SK-N-SH treated with all-trans-retinoic acid at 6 μM for 48 hours (cell line): ENCODE measurements around the gene ARID1B.

Experiments used
- ATAC-seq: fragments of 200-7000 bp; cut with Tn5 transposase; 3 replicates; pipeline ENCODE4 v1.9.1; 2020; ENCODE audit warnings: mild to moderate bottlenecking, moderate library complexity
- ARNTL ChIP-seq: fragments of 450-650 bp; formaldehyde crosslinking; IDR thresholded peaks from 2 replicates; pipeline ENCODE4 v1.5.0; 2020; ENCODE audit warnings: low read depth, mild to moderate bottlenecking, moderate library complexity, borderline replicate concordance
- BACH2 ChIP-seq: fragments of 250-450 bp; sonication (Bioruptor Pico); IDR thresholded peaks from 2 replicates; pipeline ENCODE4 v1.9.0; 2021; ENCODE audit warnings: mild to moderate bottlenecking, borderline replicate concordance
- CSDC2 ChIP-seq: fragments of 250-450 bp; sonication (Bioruptor Pico); IDR thresholded peaks from 2 replicates; pipeline ENCODE4 v1.5.0; 2020; ENCODE audit warnings: mild to moderate bottlenecking, moderate library complexity
- ESRRG ChIP-seq: fragments of 250-450 bp; sonication (Bioruptor Pico); IDR thresholded peaks from 2 replicates; pipeline ENCODE4 v1.6.1; 2021; ENCODE audit warnings: mild to moderate bottlenecking
- GLIS3 ChIP-seq: fragments of 250-450 bp; sonication (Bioruptor Pico); IDR thresholded peaks from 2 replicates; pipeline ENCODE4 v1.5.0; 2020; ENCODE audit warnings: mild to moderate bottlenecking, moderate library complexity
- ISL1 ChIP-seq: fragments of 250-450 bp; sonication (Bioruptor Pico); IDR thresholded peaks from 2 replicates; pipeline ENCODE4 v2.1.2; 2022; ENCODE audit warnings: mild to moderate bottlenecking, moderate library complexity
- OSR1 ChIP-seq: fragments of 250-450 bp; sonication (Bioruptor Pico); IDR thresholded peaks from 2 replicates; pipeline ENCODE4 v1.8.0; 2022; ENCODE audit warnings: moderate library complexity, mild to moderate bottlenecking, inconsistent platforms
- PPARA ChIP-seq: fragments of 250-450 bp; sonication (Bioruptor Pico); IDR thresholded peaks from 2 replicates; pipeline ENCODE4 v1.5.0; 2020; ENCODE audit warnings: mild to moderate bottlenecking, borderline replicate concordance
- RARB ChIP-seq: fragments of 250-450 bp; sonication (Bioruptor Pico); IDR thresholded peaks from 2 replicates; pipeline ENCODE4 v1.8.0; 2021; ENCODE audit warnings: mild to moderate bottlenecking, moderate library complexity
- SNAI2 ChIP-seq: fragments of 250-450 bp; sonication (Bioruptor Pico); IDR thresholded peaks from 2 replicates; pipeline ENCODE4 v1.5.0; 2020; ENCODE audit warnings: mild to moderate bottlenecking, moderate library complexity
- TCF4 ChIP-seq: fragments of 250-450 bp; sonication (Bioruptor Pico); IDR thresholded peaks from 2 replicates; pipeline ENCODE4 v1.8.0; 2021; ENCODE audit warnings: mild to moderate bottlenecking, moderate library complexity, borderline replicate concordance
- TOX ChIP-seq: fragments of 250-450 bp; sonication (Bioruptor Pico); IDR thresholded peaks from 2 replicates; pipeline ENCODE4 v1.8.0; 2021; ENCODE audit warnings: mild to moderate bottlenecking, moderate library complexity, borderline replicate concordance
- ZFP3 ChIP-seq: fragments of 250-450 bp; sonication (Bioruptor Pico); IDR thresholded peaks from 2 replicates; pipeline ENCODE4 v1.5.0; 2020; ENCODE audit warnings: mild to moderate bottlenecking, moderate library complexity
- ZFP30 ChIP-seq: fragments of 450-650 bp; formaldehyde crosslinking; IDR thresholded peaks from 2 replicates; pipeline ENCODE4 v1.5.0; 2022; ENCODE audit warnings: mild to moderate bottlenecking, moderate library complexity
- ZNF565 ChIP-seq: fragments of 450-650 bp; formaldehyde crosslinking; conservative IDR thresholded peaks from 2 replicates; pipeline ENCODE4 v1.5.0; 2020; ENCODE audit warnings: low read depth, mild to moderate bottlenecking, moderate library complexity
- ZNF70 ChIP-seq: fragments of 450-650 bp; formaldehyde crosslinking; IDR thresholded peaks from 2 replicates; pipeline ENCODE4 v1.5.0; 2020; ENCODE audit warnings: mild to moderate bottlenecking, moderate library complexity
- ZNF8 ChIP-seq: fragments of 450-650 bp; formaldehyde crosslinking; IDR thresholded peaks from 2 replicates; pipeline ENCODE4 v1.5.0; 2020; ENCODE audit warnings: mild to moderate bottlenecking, moderate library complexity
- TF ChIP-seq, protein P1 (sequence below): fragments of 250-450 bp; sonication (Bioruptor Pico); IDR thresholded peaks from 2 replicates; pipeline ENCODE4 v1.5.0; 2020; ENCODE audit warnings: mild to moderate bottlenecking, moderate library complexity
- TF ChIP-seq, protein P2 (sequence below): fragments of 250-450 bp; sonication (Bioruptor Pico); IDR thresholded peaks from 2 replicates; pipeline ENCODE4 v1.5.1; 2021; ENCODE audit warnings: mild to moderate bottlenecking, moderate library complexity
- TF ChIP-seq, protein P3 (sequence below): fragments of 250-450 bp; sonication (Bioruptor Pico); IDR thresholded peaks from 2 replicates; pipeline ENCODE4 v1.8.0; 2020; ENCODE audit warnings: mild to moderate bottlenecking, moderate library complexity, borderline replicate concordance
- TF ChIP-seq, protein P4 (sequence below): fragments of 250-450 bp; sonication (Bioruptor Pico); IDR thresholded peaks from 2 replicates; pipeline ENCODE4 v1.5.1; 2020; ENCODE audit warnings: low read depth, mild to moderate bottlenecking, moderate library complexity
- TF ChIP-seq, protein P5 (sequence below): fragments of 250-450 bp; sonication (Bioruptor Pico); IDR thresholded peaks from 2 replicates; pipeline ENCODE4 v1.8.0; 2021; ENCODE audit warnings: low read depth, mild to moderate bottlenecking, moderate library complexity, borderline replicate concordance

The ARID1B gene

DNA sequence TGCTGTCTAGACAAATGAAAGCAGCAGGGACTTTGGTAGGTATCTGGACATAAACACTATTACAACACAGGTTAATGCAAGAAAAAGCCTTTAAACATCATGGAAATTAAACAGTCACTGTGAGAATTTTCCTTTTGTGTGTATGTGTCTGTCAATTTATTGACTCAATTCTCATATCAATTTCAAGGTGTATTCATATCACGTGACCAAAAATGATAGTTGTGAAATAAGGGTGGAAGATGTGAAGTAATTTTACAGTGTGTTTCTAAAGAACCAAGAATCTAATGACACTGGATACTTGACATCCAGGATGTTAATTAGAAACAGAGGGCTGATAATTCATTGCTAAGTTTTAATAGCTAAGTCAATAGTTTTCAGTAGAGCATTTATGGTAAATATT lies 302.1 kb downstream of the ARID1B start:
- TF ChIP-seq, protein P1, sequence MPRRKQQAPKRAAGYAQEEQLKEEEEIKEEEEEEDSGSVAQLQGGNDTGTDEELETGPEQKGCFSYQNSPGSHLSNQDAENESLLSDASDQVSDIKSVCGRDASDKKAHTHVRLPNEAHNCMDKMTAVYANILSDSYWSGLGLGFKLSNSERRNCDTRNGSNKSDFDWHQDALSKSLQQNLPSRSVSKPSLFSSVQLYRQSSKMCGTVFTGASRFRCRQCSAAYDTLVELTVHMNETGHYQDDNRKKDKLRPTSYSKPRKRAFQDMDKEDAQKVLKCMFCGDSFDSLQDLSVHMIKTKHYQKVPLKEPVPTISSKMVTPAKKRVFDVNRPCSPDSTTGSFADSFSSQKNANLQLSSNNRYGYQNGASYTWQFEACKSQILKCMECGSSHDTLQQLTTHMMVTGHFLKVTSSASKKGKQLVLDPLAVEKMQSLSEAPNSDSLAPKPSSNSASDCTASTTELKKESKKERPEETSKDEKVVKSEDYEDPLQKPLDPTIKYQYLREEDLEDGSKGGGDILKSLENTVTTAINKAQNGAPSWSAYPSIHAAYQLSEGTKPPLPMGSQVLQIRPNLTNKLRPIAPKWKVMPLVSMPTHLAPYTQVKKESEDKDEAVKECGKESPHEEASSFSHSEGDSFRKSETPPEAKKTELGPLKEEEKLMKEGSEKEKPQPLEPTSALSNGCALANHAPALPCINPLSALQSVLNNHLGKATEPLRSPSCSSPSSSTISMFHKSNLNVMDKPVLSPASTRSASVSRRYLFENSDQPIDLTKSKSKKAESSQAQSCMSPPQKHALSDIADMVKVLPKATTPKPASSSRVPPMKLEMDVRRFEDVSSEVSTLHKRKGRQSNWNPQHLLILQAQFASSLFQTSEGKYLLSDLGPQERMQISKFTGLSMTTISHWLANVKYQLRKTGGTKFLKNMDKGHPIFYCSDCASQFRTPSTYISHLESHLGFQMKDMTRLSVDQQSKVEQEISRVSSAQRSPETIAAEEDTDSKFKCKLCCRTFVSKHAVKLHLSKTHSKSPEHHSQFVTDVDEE = no peak
- TF ChIP-seq PPARA (CRISPR knock-in tag) (no peak), ISL1 (CRISPR knock-in tag) (no peak), OSR1 (CRISPR knock-in tag) (no peak), ARNTL (CRISPR knock-in tag) (no peak), ZNF70 (CRISPR knock-in tag) (no peak), ESRRG (no peak), CSDC2 (no peak), ZFP3 (CRISPR knock-in tag) (no peak), TCF4 (CRISPR knock-in tag) (no peak), SNAI2 (CRISPR knock-in tag) (no peak), GLIS3 (CRISPR knock-in tag) (no peak), BACH2 (CRISPR knock-in tag) (no peak)
- TF ChIP-seq, protein P2, sequence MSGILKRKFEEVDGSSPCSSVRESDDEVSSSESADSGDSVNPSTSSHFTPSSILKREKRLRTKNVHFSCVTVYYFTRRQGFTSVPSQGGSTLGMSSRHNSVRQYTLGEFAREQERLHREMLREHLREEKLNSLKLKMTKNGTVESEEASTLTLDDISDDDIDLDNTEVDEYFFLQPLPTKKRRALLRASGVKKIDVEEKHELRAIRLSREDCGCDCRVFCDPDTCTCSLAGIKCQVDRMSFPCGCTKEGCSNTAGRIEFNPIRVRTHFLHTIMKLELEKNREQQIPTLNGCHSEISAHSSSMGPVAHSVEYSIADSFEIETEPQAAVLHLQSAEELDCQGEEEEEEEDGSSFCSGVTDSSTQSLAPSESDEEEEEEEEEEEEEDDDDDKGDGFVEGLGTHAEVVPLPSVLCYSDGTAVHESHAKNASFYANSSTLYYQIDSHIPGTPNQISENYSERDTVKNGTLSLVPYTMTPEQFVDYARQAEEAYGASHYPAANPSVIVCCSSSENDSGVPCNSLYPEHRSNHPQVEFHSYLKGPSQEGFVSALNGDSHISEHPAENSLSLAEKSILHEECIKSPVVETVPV (CRISPR knock-in tag) = no peak
- TF ChIP-seq, protein P3, sequence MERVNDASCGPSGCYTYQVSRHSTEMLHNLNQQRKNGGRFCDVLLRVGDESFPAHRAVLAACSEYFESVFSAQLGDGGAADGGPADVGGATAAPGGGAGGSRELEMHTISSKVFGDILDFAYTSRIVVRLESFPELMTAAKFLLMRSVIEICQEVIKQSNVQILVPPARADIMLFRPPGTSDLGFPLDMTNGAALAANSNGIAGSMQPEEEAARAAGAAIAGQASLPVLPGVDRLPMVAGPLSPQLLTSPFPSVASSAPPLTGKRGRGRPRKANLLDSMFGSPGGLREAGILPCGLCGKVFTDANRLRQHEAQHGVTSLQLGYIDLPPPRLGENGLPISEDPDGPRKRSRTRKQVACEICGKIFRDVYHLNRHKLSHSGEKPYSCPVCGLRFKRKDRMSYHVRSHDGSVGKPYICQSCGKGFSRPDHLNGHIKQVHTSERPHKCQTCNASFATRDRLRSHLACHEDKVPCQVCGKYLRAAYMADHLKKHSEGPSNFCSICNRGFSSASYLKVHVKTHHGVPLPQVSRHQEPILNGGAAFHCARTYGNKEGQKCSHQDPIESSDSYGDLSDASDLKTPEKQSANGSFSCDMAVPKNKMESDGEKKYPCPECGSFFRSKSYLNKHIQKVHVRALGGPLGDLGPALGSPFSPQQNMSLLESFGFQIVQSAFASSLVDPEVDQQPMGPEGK = no peak
- no peak for ATAC-seq

DNA sequence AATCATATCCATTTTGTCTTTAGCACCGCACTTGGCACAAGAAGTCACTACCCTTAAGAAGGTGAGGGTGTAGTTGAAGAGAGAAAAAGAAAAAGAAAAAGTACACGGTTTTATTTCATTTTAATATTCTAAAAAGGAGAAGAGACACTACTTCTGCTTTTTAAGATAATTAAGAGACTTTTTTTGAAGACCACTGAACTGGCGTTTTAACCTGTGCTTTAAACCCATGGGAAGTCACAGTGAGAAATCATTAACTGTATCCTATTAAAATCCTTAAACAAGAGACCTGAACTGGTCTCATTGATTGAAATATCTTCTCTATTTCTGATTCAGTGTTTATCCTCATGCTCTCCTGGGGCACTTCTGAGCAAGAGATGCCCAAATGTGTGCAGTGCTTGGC lies 302.6 kb downstream of the ARID1B start:
- no peak for ATAC-seq
- TF ChIP-seq, protein P4, sequence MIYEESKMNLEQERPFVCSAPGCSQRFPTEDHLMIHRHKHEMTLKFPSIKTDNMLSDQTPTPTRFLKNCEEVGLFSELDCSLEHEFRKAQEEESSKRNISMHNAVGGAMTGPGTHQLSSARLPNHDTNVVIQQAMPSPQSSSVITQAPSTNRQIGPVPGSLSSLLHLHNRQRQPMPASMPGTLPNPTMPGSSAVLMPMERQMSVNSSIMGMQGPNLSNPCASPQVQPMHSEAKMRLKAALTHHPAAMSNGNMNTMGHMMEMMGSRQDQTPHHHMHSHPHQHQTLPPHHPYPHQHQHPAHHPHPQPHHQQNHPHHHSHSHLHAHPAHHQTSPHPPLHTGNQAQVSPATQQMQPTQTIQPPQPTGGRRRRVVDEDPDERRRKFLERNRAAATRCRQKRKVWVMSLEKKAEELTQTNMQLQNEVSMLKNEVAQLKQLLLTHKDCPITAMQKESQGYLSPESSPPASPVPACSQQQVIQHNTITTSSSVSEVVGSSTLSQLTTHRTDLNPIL (CRISPR knock-in tag) = no peak
- no peak for TF ChIP-seq PPARA (CRISPR knock-in tag)
- TF ChIP-seq SNAI2 (CRISPR knock-in tag) = no peak
- TF ChIP-seq, protein P3 = no peak
- TF ChIP-seq ZNF565 = no peak
- TF ChIP-seq ZNF8 (CRISPR knock-in tag) = no peak
- no peak for TF ChIP-seq OSR1 (CRISPR knock-in tag)
- TF ChIP-seq RARB = no peak
- TF ChIP-seq BACH2 (CRISPR knock-in tag) = no peak
- TF ChIP-seq, protein P1 = no peak
- no peak for TF ChIP-seq TCF4 (CRISPR knock-in tag)
- no peak for TF ChIP-seq CSDC2
- no peak for TF ChIP-seq ZFP3 (CRISPR knock-in tag)
- TF ChIP-seq, protein P5, sequence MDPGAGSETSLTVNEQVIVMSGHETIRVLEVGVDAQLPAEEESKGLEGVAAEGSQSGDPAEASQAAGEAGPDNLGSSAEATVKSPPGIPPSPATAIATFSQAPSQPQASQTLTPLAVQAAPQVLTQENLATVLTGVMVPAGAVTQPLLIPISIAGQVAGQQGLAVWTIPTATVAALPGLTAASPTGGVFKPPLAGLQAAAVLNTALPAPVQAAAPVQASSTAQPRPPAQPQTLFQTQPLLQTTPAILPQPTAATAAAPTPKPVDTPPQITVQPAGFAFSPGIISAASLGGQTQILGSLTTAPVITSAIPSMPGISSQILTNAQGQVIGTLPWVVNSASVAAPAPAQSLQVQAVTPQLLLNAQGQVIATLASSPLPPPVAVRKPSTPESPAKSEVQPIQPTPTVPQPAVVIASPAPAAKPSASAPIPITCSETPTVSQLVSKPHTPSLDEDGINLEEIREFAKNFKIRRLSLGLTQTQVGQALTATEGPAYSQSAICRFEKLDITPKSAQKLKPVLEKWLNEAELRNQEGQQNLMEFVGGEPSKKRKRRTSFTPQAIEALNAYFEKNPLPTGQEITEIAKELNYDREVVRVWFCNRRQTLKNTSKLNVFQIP (CRISPR knock-in tag) = no peak
- TF ChIP-seq ZFP30 (CRISPR knock-in tag) = no peak
- no peak for TF ChIP-seq TOX (CRISPR knock-in tag)
- TF ChIP-seq, protein P2 (CRISPR knock-in tag) = no peak
- TF ChIP-seq ESRRG = no peak
